HG03558 (cell line): ENCODE data around the gene PILRA.
"Not testable (repeated sequence)": the region's sequence is repeated elsewhere in the genome, so short reads cannot be mapped to it uniquely, and the experiment has no call there.

ENCODE experiments used
- ATAC-seq: cut with Tn5 transposase; IDR thresholded peaks from one replicate; pipeline ENCODE4 v1.9.1; 2021; ENCODE audit warnings: moderate number of reproducible peaks; ENCODE audit not compliant: unreplicated experiment; ENCODE audit errors: extremely low read depth

Gene PILRA

DNA sequence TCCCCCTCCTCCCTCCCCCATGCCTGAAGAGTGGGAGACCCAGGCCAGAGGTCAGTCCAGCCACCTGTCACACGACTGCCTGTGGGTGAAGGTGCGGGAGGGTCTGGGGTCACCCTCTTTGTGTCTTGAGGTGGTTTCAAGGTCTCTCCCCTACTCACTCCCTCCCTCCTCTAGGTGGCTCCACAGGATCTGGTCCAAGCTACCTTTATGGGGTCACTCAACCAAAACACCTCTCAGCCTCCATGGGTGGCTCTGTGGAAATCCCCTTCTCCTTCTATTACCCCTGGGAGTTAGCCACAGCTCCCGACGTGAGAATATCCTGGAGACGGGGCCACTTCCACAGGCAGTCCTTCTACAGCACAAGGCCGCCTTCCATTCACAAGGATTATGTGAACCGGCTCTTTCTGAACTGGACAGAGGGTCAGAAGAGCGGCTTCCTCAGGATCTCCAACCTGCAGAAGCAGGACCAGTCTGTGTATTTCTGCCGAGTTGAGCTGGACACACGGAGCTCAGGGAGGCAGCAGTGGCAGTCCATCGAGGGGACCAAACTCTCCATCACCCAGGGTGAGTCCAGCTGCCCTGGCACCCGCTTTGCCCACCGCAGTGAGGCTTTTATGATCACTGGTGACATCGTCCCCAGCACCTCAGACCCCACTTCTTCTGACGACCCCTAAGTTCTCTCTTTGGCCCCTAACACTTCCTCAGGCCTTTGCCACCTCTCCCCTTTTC is 747 bp downstream of the PILRA start:
- not testable (repeated sequence) for ATAC-seq

DNA sequence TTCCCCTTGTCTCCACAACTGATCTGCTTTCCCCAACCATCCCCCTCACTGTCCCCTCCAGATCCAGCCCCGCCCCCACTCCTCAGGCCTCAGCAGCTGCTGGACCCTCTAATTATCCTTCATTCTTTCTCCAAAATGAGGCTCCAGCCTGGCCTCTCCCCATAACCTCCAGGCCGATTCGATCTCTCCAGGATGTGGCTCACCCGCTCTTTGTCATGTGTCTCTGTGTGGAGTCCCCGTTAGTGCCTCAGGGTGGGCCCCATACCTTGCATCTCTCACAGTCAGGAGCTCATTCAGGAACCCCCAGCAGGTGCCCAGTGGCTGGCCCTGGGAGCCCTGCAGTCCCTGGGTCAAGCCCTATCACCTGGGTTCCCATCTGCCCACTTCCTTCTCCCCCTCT is 1.3 kb downstream of the PILRA start:
- ATAC-seq = no peak

- ATAC-seq = no peak
Measured at GRCh38 chr7:100376066-100376465, 2.8 kb downstream of the PILRA start.

- no peak for ATAC-seq
Measured at GRCh38 chr7:100378114-100378755, 4.9 kb downstream of the PILRA start.

- ATAC-seq = no peak
Measured at GRCh38 chr7:100380196-100380595, 6.9 kb downstream of the PILRA start.

DNA sequence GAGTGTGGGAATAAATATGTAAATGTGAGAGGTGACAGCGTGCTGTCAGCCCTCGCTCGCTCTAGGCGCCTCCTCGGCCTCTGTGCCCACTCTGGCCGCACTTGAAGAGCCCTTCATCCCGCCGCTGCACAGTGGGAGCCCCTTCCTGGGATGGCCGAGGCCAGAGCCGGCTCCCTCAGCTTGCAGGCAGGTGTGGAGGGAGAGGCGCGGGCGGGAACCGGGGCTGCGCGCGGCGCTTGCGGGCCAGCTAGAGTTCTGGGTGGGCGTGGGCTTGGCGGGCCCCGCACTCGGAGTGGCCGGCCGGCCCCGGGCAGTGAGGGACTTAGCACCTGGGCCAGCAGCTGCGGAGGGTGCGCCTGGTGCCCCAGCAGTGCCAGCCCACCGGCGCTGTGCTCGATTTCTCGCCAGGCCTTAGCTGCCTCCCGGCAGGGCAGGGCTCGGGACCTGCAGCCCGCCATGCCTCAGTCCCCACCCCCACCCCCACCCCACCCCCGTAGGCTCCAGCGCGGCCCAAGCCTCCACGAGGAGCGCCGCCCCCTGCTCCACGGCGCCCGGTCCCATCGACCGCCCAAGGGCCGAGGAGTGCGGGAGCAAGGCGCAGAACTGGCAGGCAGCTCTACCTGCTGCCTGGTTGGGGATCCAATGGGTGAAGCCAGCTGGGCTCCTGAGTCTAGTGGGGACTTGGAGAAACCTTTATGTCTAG is 8.4 kb downstream of the PILRA start:
- ATAC-seq = not testable (repeated sequence)

- not testable (repeated sequence) for ATAC-seq
Measured at GRCh38 chr7:100382234-100382853, 9.1 kb downstream of the PILRA start.

DNA sequence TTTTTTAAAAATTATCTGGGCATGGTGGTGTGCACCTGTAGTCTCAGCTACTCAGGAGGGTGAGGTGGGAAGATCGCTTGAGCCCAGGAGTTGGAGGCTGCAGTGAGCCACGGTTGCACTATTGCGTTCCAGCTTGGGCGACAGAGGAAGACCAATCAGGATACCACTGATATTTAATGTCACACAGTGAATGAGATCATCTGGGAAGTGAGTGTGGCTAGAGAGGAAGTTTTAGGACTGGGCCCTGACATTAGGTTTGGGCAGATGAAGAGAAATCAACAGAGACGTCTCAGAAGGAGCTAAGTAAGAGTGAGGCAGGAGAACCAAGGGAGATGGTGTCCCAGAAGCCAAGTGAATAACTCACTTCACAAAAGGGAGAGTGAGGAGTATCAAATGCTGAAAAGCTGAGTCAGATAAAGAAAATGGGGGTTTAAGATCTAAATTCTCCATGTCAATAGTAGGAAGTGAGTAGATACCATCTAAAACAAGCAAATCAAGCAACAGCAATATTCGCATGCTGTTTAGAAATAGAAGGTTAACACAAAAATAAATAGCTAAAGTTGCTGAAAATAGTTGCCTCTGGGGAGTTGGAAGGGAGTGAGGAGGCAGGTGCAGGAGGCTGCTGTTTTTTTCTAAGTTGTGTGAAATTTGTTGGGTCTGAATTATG is 11.5 kb downstream of the PILRA start:
- no peak for ATAC-seq

GRCh38 chr7:100386940-100387339 is 13.7 kb downstream of the PILRA start:
- no peak for ATAC-seq

GRCh38 chr7:100387695-100388094 is 14.4 kb downstream of the PILRA start:
- no peak for ATAC-seq

DNA sequence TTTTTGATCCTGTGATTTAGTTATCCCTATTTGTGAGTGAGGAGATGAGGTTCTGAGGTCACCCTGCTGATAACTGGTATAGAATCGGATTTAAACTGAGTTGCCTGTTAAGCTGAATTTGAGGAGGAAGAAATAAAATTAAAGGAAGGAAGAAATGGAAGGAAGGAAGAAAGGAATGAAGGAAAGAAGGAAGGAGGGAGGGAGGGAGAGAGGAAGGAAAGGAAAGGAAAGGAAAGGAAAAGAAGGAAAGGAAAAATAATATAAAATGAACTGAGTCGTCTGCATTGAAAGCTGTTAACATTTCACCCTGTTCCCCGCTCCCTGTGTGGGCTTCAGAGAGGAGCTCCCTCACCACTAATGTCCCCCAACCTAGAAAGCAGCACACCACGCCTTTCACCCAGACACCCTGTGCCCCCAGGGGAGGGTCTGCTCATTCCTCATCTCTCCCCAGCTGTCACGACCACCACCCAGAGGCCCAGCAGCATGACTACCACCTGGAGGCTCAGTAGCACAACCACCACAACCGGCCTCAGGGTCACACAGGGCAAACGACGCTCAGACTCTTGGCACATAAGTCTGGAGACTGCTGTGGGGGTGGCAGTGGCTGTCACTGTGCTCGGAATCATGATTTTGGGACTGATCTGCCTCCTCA is 16.3 kb downstream of the PILRA start:
- ATAC-seq = no peak

GRCh38 chr7:100390286-100391009 is 17.2 kb downstream of the PILRA start:
- no peak for ATAC-seq

DNA sequence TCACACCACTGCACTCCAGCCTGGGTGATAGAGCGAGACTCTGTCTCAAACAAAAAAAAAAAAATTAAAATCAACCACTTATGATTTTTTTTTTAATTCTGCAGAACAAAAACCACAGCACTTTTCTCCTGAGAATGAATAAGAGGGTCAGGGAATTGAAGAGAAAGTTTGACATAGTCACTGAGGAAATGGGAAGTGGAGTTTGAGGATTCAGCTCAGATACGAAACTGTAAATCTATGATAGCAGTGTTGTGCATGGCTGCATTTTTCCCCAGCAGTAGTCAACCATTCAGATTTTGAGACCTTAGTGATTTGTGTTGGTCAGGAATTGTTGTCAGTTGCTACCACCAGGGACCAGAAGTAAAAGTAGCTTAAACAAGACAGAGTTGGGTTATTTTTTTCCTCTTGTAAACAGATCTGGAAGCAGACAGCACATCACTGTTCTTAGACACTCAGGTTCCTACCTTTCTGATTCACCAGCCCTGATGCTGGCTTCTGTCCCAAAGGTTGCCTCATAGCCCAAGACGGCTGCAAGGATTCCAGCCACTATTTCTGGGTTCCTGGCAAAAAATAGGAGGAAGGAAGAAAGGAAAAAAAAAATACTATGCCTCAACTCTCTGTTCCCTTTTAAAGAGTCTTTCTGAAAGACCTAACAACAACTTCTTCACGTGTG is 20.1 kb downstream of the PILRA start:
- no peak for ATAC-seq

DNA sequence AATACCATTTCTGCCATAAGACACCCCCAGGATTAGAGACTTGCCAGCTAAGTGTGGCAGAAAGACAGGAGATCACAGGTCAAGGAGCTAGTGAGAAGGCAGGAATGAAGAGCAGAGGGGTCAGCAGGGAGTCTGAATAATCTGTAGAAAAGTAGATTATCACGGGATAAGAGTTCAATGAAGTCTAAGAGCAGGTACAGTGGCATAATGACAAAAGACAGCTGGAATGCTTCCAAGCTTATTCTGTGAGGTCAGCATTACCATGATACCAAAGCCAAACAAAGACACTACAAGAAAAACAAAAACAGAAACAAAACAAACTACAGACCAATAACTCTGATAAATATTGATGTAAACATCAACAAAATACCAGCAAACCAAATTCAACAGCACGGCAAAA is 20.8 kb downstream of the PILRA start:
- ATAC-seq = no peak

DNA sequence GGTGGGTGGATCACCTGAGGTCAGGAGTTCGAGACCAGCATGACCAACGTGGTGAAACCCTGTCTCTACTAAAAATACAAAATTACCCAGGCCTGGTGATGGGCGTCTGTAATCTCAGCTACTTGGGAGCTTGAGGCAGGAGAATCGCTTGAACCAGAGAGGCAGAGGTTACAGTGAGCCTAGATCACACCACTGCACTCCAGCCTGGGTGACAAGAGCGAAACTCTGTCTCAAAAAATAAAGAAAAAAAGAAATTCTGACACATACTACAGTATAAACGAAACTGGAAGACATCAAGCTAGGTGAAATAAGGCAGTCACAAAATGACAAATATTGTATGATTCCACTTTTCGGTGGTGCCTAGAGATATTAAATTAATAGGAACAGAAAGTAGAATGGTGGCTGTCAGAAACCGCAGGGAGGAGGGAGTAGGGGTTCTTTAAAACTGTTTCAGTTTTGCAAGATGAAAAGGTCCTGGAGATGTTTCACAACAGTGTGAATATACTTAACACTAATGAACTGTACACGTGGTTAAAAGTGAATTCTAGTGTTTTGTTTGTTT is 23.2 kb downstream of the PILRA start:
- peak; percentile 96 for ATAC-seq

DNA sequence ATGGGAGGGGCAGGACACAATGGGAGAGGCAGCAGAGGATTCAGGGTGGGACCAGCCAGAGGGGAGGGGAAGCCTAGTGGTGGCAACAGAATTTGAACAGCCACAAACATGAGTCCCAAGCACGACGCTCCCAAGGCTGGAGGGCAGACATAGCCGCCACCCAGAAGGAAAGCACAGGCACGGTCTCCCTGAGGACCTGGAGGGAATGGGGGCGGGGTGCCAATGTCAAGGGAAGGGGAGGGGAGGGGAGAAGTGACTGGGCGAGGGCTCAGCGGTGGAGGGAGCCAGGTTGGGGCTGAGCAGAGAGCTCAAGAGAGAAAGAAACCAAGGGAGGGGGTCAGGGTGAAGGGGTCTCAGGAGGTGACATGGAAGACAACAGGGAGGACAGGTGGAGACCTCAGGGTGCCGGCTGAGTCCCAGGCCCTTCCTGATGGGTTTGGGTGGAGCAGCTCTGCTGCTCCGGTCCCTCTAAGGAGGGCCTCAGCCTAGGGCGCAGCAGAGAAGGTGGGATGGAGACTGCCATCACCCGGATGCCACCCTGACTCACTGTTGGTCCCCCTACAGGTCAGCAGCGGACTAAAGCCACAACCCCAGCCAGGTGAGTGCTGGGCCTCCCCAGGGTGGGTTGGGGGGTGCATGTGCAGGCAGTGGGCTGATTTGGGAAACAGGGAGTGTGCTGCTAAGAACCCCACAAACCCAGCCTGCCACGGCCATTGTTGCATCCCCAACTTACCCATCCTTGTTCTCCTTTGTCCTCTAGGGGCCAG is 24.2 kb downstream of the PILRA start:
- ATAC-seq = no peak

DNA sequence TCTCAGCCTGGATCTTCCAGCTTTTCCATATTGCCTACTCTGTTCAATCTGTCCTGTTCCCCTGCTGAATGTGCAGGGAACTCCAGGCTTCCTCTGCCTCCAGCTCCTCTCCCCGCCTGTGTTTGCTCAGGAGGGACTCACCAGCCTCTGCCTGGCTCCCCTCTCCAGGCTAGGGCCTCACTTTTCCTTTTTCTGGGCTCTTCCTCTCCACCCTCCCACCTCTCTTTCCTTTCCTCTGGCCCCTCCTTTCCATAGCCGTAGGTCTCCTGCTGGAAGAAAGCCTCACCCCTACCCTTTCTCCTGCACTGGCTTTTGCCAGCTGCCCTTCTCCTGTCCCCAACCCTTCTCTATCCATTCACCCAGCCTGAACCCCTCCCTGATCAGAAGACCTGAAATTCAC is 25.0 kb downstream of the PILRA start:
- no peak for ATAC-seq

DNA sequence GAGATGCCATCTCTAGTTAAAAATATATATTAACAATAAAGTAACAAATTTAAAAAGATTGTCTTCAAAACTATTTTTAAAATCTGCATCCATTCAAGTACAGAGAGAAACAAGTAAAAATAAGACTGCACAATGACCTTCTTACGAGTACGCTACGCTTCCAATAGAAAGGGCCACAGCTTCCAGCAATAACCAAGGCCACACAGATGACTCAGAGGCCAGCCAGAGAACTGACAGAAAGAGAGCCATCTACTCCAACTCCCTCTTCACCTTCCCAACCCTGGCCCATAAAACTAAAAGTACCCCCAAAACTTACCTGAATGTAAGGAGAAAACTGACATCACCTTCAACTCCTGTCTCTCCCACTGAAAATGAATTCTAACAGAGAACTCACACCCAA is 26.8 kb downstream of the PILRA start:
- ATAC-seq = no peak
